H1 (cell line): ENCODE data around the gene ASB16. TPM values are rescaled to one million over a fixed set of nuclear protein-coding genes. Genes with fewer than 3 reads are reported as not detected.
A peak's percentile ranks its signal among the peaks of the same experiment; 100 is the strongest.

Experiments used
- CTCF ChIA-PET: fragments of 300-600 bp; sonication (Branson Sonifier 250); formaldehyde crosslinking; loops from one replicate; lab custom pipeline; 2021; ENCODE audit not compliant: partially characterized antibody; lab: Charles Lee
- POLR2A ChIA-PET: fragments of 300-600 bp; sonication (Branson Sonifier 250); formaldehyde crosslinking; loops from one replicate; lab custom pipeline; 2021; ENCODE audit warnings: inconsistent platforms; ENCODE audit not compliant: partially characterized antibody; lab: Charles Lee
- DNase-seq, 2 experiments: peaks; one replicate each; pipeline versions ENCODE4 v3.0.0 to v3.0.0-alpha.2; 2010 to 2022; ENCODE audit warnings: low spot score in 2 of 2, low read depth in 1 of 2, mixed read lengths in 1 of 2
- FAIRE-seq: peaks from 2 replicates; lab custom pipeline; 2011; peaks lifted over from hg19 to GRCh38; lab: Jason Lieb, UNC
- H2AFZ ChIP-seq: 2 replicates; pipeline ENCODE4 v1.8.1; 2012; ENCODE audit warnings: low read length, inconsistent platforms
- H2AK5ac ChIP-seq: 2 replicates; pipeline ENCODE4 v1.6.1; 2013; ENCODE audit warnings: low read depth, low read length
- H2BK120ac ChIP-seq: replicated peaks from 2 replicates; pipeline ENCODE3; 2013; ENCODE audit warnings: low read depth, low read length, inconsistent platforms
- H2BK12ac ChIP-seq: 2 replicates; pipeline ENCODE4 v1.6.1; 2013; ENCODE audit warnings: low read depth, low read length
- H2BK15ac ChIP-seq: 2 replicates; pipeline ENCODE4 v1.6.1; 2013; ENCODE audit warnings: low read length
- H2BK20ac ChIP-seq: 2 replicates; pipeline ENCODE4 v1.6.1; 2013; ENCODE audit warnings: low read length
- H2BK5ac ChIP-seq: 2 replicates; pipeline ENCODE4 v1.6.1; 2013; ENCODE audit warnings: low read depth, low read length
- H3K14ac ChIP-seq: 2 replicates; pipeline ENCODE4 v1.6.1; 2013; ENCODE audit warnings: inconsistent platforms; ENCODE audit not compliant: insufficient read length
- H3K18ac ChIP-seq: 2 replicates; pipeline ENCODE4 v1.6.1; 2013; ENCODE audit warnings: low read length; ENCODE audit errors: extremely low read depth
- H3K23ac ChIP-seq: 2 replicates; pipeline ENCODE4 v1.6.1; 2013; ENCODE audit warnings: inconsistent platforms; ENCODE audit not compliant: insufficient read length
- H3K23me2 ChIP-seq: 2 replicates; pipeline ENCODE4 v1.6.1; 2013; ENCODE audit warnings: low read depth, low read length
- H3K27ac ChIP-seq: 2 replicates; pipeline ENCODE4 v1.6.1; 2011; ENCODE audit warnings: low read depth, low read length, inconsistent platforms
- H3K27me3 ChIP-seq, 4 experiments: replicated peaks in 1 of 4; 1 replicate in 1 of 4; 2 replicates in 3 of 4; pipeline versions ENCODE4 v1.6.1 to v1.8.1; 2011 to 2013; ENCODE audit warnings: low read length in 3 of 4, mild to moderate bottlenecking in 3 of 4, inconsistent platforms in 2 of 4, mixed read lengths in 2 of 4, moderate library complexity in 1 of 4; ENCODE audit not compliant: control insufficient read depth in 3 of 4, insufficient read depth in 3 of 4; ENCODE audit errors: extremely low read depth in 1 of 4
- H3K36me3 ChIP-seq, 4 experiments: 2 replicates each; pipeline versions ENCODE4 v1.6.1 to v1.8.1; 2011 to 2013; ENCODE audit warnings: mild to moderate bottlenecking in 4 of 4, low read length in 3 of 4, moderate library complexity in 2 of 4, control low read depth in 1 of 4, inconsistent platforms in 1 of 4; ENCODE audit not compliant: insufficient read depth in 4 of 4, control insufficient read depth in 2 of 4
- H3K4ac ChIP-seq: replicated peaks from 2 replicates; pipeline ENCODE3; 2013; ENCODE audit warnings: low read length, low read depth, mixed read lengths, inconsistent platforms; ENCODE audit not compliant: insufficient read length
- H3K4me1 ChIP-seq, 4 experiments: replicated peaks in 1 of 4; 1 replicate in 1 of 4; 2 replicates in 3 of 4; pipeline versions ENCODE4 v1.6.1 to v1.8.1; 2011 to 2013; ENCODE audit warnings: low read length in 3 of 4, inconsistent platforms in 2 of 4, mixed read lengths in 1 of 4; ENCODE audit not compliant: insufficient read depth in 4 of 4, control insufficient read depth in 3 of 4
- H3K4me2 ChIP-seq, 2 experiments: 2 replicates each; pipeline versions ENCODE4 v1.6.1 to v1.8.1; 2011 to 2013; ENCODE audit warnings: low read depth in 2 of 2, low read length in 2 of 2, control low read depth in 1 of 2, inconsistent platforms in 1 of 2, mild to moderate bottlenecking in 1 of 2; ENCODE audit not compliant: insufficient read depth in 1 of 2
- H3K4me3 ChIP-seq, 4 experiments: fragments of 200-600, 300-600 bp in 1 of 4; sonication (generic), shearing (Covaris generic), sonication (Bioruptor Twin) in 1 of 4; 2 replicates each; pipeline versions ENCODE4 v1.5.1 to v1.8.1; 2011 to 2016; ENCODE audit warnings: low read length in 4 of 4, low read depth in 3 of 4, control low read depth in 2 of 4, inconsistent platforms in 2 of 4, mild to moderate bottlenecking in 2 of 4, mixed read lengths in 1 of 4, moderate library complexity in 1 of 4; ENCODE audit not compliant: insufficient read depth in 2 of 4; ENCODE audit errors: extremely low read depth in 1 of 4
- H3K56ac ChIP-seq: replicated peaks from 2 replicates; pipeline ENCODE3; 2013; ENCODE audit warnings: low read depth, mild to moderate bottlenecking, mixed read lengths, low read length, inconsistent platforms; ENCODE audit not compliant: insufficient read length
- H3K79me1 ChIP-seq: 2 replicates; pipeline ENCODE4 v1.6.1; 2013; ENCODE audit warnings: low read depth, low read length, control low read depth
- H3K79me2 ChIP-seq, 2 experiments: 2 replicates each; pipeline versions ENCODE4 v1.6.1 to v1.8.1; 2012 to 2013; ENCODE audit warnings: low read length in 2 of 2, mild to moderate bottlenecking in 2 of 2, inconsistent platforms in 1 of 2; ENCODE audit not compliant: insufficient read depth in 2 of 2, control insufficient read depth in 1 of 2
- H3K9ac ChIP-seq, 4 experiments: replicated peaks in 1 of 4; 1 replicate in 1 of 4; 2 replicates in 3 of 4; pipeline versions ENCODE4 v1.6.1 to v1.8.1; 2011 to 2013; ENCODE audit warnings: low read depth in 3 of 4, low read length in 3 of 4, control low read depth in 2 of 4, mild to moderate bottlenecking in 2 of 4, moderate library complexity in 2 of 4, inconsistent platforms in 1 of 4; ENCODE audit errors: extremely low read depth in 1 of 4
- H3K9me3 ChIP-seq, 2 experiments: 2 replicates each; pipeline versions ENCODE4 v1.6.1 to v1.8.1; 2012 to 2013; ENCODE audit warnings: mild to moderate bottlenecking in 2 of 2, moderate library complexity in 2 of 2, control low read depth in 1 of 2, inconsistent platforms in 1 of 2, low read depth in 1 of 2, low read length in 1 of 2, mixed read lengths in 1 of 2; ENCODE audit not compliant: insufficient read depth in 2 of 2
- H4K20me1 ChIP-seq, 2 experiments: replicated peaks in 1 of 2; 2 replicates each; pipeline versions ENCODE3 to v1.8.1; 2011 to 2013; ENCODE audit warnings: inconsistent platforms in 2 of 2, low read length in 2 of 2, mild to moderate bottlenecking in 1 of 2; ENCODE audit not compliant: insufficient read depth in 2 of 2, control insufficient read depth in 1 of 2
- H4K5ac ChIP-seq: 2 replicates; pipeline ENCODE4 v1.6.1; 2013; ENCODE audit warnings: low read length, low read depth, mixed read lengths, inconsistent platforms; ENCODE audit not compliant: insufficient read length
- H4K8ac ChIP-seq: 2 replicates; pipeline ENCODE4 v1.8.0; 2013; ENCODE audit warnings: mild to moderate bottlenecking, moderate library complexity, low read length, inconsistent platforms; ENCODE audit not compliant: insufficient read depth; ENCODE audit errors: extremely low read depth
- H4K91ac ChIP-seq: replicated peaks from 2 replicates; pipeline ENCODE3; 2013; ENCODE audit warnings: low read length, mixed read lengths, inconsistent platforms; ENCODE audit not compliant: insufficient read length
- CEBPB ChIP-seq: IDR thresholded peaks from 2 replicates; pipeline ENCODE4 v1.6.1; 2012; ENCODE audit warnings: low read depth, low read length
- CTCF ChIP-seq, 3 experiments: IDR thresholded peaks; 1 replicate in 2 of 3; 2 replicates in 1 of 3; pipeline versions ENCODE4 v1.5.1 to v1.6.1; 2011; ENCODE audit warnings: low read length in 3 of 3, mild to moderate bottlenecking in 3 of 3, inconsistent platforms in 2 of 3, low read depth in 1 of 3, moderate library complexity in 1 of 3; ENCODE audit not compliant: insufficient read depth in 1 of 3; ENCODE audit errors: control extremely low read depth in 1 of 3
- MAFK ChIP-seq: IDR thresholded peaks from 2 replicates; pipeline ENCODE4 v1.6.1; 2012; ENCODE audit warnings: low read depth, mild to moderate bottlenecking, improper control_type of control experiment, low read length
- RBBP5 ChIP-seq: IDR thresholded peaks from 2 replicates; pipeline ENCODE4 v1.7.1; 2012; ENCODE audit warnings: low read depth, mild to moderate bottlenecking, inconsistent platforms, low read length, moderate library complexity, borderline replicate concordance
- SP2 ChIP-seq: IDR thresholded peaks from 2 replicates; pipeline ENCODE4 v1.6.1; 2012; ENCODE audit warnings: mild to moderate bottlenecking, low read length, inconsistent platforms
- SRF ChIP-seq: IDR thresholded peaks from 2 replicates; pipeline ENCODE4 v1.6.1; 2011; ENCODE audit warnings: mild to moderate bottlenecking, low read depth, low read length, moderate library complexity
- WGBS, 2 experiments: shearing (Covaris generic) in 1 of 2; methylation state at CpG; one replicate each; pipeline versions ENCODE4 v1.1.6 to v1.1.7; 2013 to 2015; ENCODE audit warnings: low lambda C conversion rate in 2 of 2, mixed read lengths in 2 of 2, inconsistent platforms in 1 of 2, low coverage in 1 of 2, missing lambda C conversion rate in 1 of 2; ENCODE audit not compliant: insufficient replicate concordance in 2 of 2, insufficient coverage in 1 of 2, insufficient read length in 1 of 2; ENCODE audit errors: extremely low coverage in 1 of 2, missing lambda C conversion rate in 1 of 2; 5-methylcytosine and 5-hydroxymethylcytosine counted together
- polyA plus RNA-seq, 7 experiments: library from polyadenylated mRNA; depleted of rRNA in 3 of 7; stranded (reverse) in 5 of 7; unstranded in 2 of 7; fragments of >200 nt in 5 of 7; fragments of 200-250 nt in 2 of 7; gene quantifications; 1 replicate in 5 of 7; 2 replicates in 1 of 7; 4 replicates in 1 of 7; pipeline versions ENCODE4 v1.2.1 to v1.2.3, GENCODE V29; 2011 to 2013; ENCODE audit warnings: missing spikeins in 2 of 7, mixed read lengths in 2 of 7
- total RNA-seq: library from RNA; stranded (reverse); fragmentation: NEBNext Ultra II Directional; extraction: Animal tissue kit (Norgen Biotek cat#: 25700); gene quantifications from 2 replicates; pipeline ENCODE4 v1.2.1, GENCODE V29; 2021

The ASB16 gene
- total and polyA plus RNA-seq, 2 of the 8 experiments (the other 6 are each of a cell fraction or from before 2014, with no cell fraction given): 0.05 TPM; not detected in 1

DNA sequence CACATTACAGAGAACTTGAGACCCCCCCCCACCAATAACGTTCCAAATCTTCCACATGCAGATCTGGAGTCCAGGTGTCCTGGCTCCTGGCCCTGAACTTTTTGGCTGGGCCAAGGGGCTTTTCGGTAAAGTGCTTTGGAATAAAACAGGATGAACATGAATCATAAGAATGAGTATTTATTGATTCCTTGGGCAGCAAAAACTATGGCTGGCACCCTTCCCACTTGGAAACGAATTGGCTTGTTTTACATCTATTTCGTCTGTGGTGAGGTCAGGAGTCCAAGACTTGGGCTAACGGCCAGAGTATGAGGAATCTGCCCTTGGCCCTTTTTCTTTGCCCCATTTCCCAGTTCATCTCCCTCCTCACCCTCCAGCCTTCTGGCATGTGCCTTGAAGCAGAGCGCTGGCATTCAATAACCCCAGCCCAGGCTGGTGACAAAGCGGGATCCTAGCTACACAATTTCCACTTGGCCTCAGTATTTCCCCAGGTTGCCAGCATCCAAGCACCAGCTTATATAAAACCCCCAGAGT is 53.1 kb downstream of the ASB16 start:
- Histone ChIP-seq H2BK15ac (no peak overlapping the region), H3K4ac (no peak overlapping the region), H2BK120ac (no peak overlapping the region), H3K27ac (no peak overlapping the region), H3K4me2 (no peak overlapping the region), H3K9me3 (no peaks in the 10 kb centered on the region), H3K56ac (no peak overlapping the region), H4K5ac (no peak overlapping the region), H2BK5ac (no peak overlapping the region), H4K20me1 (no peaks in the 10 kb centered on the region), H2AFZ (no peak overlapping the region), H4K91ac (no peak overlapping the region), H2BK12ac (no peak overlapping the region), H4K8ac (0 out of 2 replicates have a peak overlapping the region, but pooled peaks have one; percentile 2), H3K36me3 (no peaks in the 10 kb centered on the region), H3K4me3 (no peak overlapping the region), H3K14ac (no peak overlapping the region), H3K23ac (no peak overlapping the region), H3K79me2 (no peaks in the 10 kb centered on the region; a peak in 1 of 4 replicates), H3K79me1 (no peaks in the 10 kb centered on the region; the same call in 1 of the 2 replicates), H2BK20ac (no peak overlapping the region), H3K4me1 (peaks cover 0 to 8% (median 3%) of the 10 kb centered on the region in 4 experiments; a peak in 5 of 7 replicates), H2AK5ac (no peak overlapping the region), H3K9ac (no peak overlapping the region), H3K23me2 (peaks cover 13% of the 10 kb centered on the region), H3K18ac (no peak overlapping the region), H3K27me3 (no peaks in the 10 kb centered on the region)
- 83% methylated on average over 7 of the region's 7 CpGs; no CpG with 5 or more reads in 1 of the 2 experiments for WGBS, 2 experiments
- DNase-seq (no peak), FAIRE-seq (no peak)
- TF ChIP-seq SRF (no peak), SP2 (no peak), CTCF (IDR thresholded peaks at IDR 0.05; ENCODE audit: control extremely low read depth in 1 of 3, insufficient read depth in 1 of 3, low read depth in 1 of 3, low read length in 3 of 3) (no peak), RBBP5 (no peak), CEBPB (no peak), MAFK (no peak)
- POLR2A ChIA-PET: interaction anchor here (0.8 to 4.9 kb wide), 2 partner anchors 39 to 93 kb away, joined by 4 to 58 read pairs; no protein-coding TSS in a partner anchor
- CTCF ChIA-PET: interaction anchor here (0.5 to 3.3 kb wide), 5 partner anchors 13 to 161 kb away, joined by 3 to 26 read pairs (median 4); no protein-coding TSS in a partner anchor
